CD4-positive, alpha-beta T cell (primary cell): ENCODE data around the gene SLC2A13. TPM values are rescaled to one million over a fixed set of nuclear protein-coding genes. Genes with fewer than 3 reads are reported as not detected.

Experiments
- ATAC-seq: fragments of 200-7000 bp; cut with Tn5 transposase; one replicate; pipeline ENCODE4 v1.10.0; 2022; ENCODE audit warnings: mild to moderate bottlenecking; ENCODE audit not compliant: poor library complexity
- CTCF ChIA-PET: fragments of 350-600 bp; sonication (Branson Sonifier 250); formaldehyde crosslinking; loops from one replicate; lab custom pipeline; 2021; ENCODE audit warnings: antibody characterized with exemption, inconsistent platforms; lab: Charles Lee
- POLR2A ChIA-PET: fragments of 350-600 bp; sonication (Branson Sonifier 250); formaldehyde crosslinking; loops from one replicate; lab custom pipeline; 2021; ENCODE audit warnings: antibody characterized with exemption, inconsistent platforms; lab: Charles Lee
- DNase-seq, 14 experiments: peaks; one replicate each; pipeline ENCODE4 v3.0.0-alpha.2; 2013 to 2020; ENCODE audit warnings: mixed read lengths in 2 of 14
- H3K27ac ChIP-seq, 2 donors: one replicate each; pipeline versions ENCODE4 v1.5.1 to v1.7.0; 2013; ENCODE audit warnings: low read length in 2 of 2, low read depth in 1 of 2, mild to moderate bottlenecking in 1 of 2
- H3K27me3 ChIP-seq, 2 experiments: 1 replicate in 1 of 2; 2 replicates in 1 of 2; pipeline versions ENCODE4 v1.6.1 to v1.7.0; 2013; ENCODE audit warnings: low read length in 2 of 2, control low read depth in 1 of 2, mild to moderate bottlenecking in 1 of 2, moderate library complexity in 1 of 2; ENCODE audit not compliant: insufficient read depth in 2 of 2, control insufficient read depth in 1 of 2
- H3K36me3 ChIP-seq: one replicate; pipeline ENCODE4 v1.6.1; 2013; ENCODE audit warnings: low read length, control low read depth; ENCODE audit not compliant: insufficient read depth
- H3K4me1 ChIP-seq: one replicate; pipeline ENCODE4 v1.6.1; 2013; ENCODE audit warnings: low read length, control low read depth; ENCODE audit not compliant: insufficient read depth
- H3K4me3 ChIP-seq: one replicate; pipeline ENCODE4 v1.5.1; 2013; ENCODE audit warnings: mild to moderate bottlenecking, low read length, moderate library complexity
- H3K9me3 ChIP-seq, 2 experiments: 1 replicate in 1 of 2; 2 replicates in 1 of 2; pipeline versions ENCODE4 v1.6.1 to v1.7.0; 2013; ENCODE audit warnings: low read length in 2 of 2, mild to moderate bottlenecking in 2 of 2, control low read depth in 1 of 2, moderate library complexity in 1 of 2; ENCODE audit not compliant: control insufficient read depth in 1 of 2, insufficient read depth in 1 of 2
- H3K27ac Mint-ChIP-seq: one replicate; pipeline ENCODE4 v1.8.0; 2020; ENCODE audit warnings: mixed read lengths
- H3K27me3 Mint-ChIP-seq: one replicate; pipeline ENCODE4 v1.8.0; 2021; ENCODE audit warnings: mixed read lengths
- H3K36me3 Mint-ChIP-seq: one replicate; pipeline ENCODE4 v1.8.0; 2021; ENCODE audit warnings: low read depth, mixed read lengths
- H3K4me1 Mint-ChIP-seq: one replicate; pipeline ENCODE4 v1.8.0; 2021; ENCODE audit warnings: low read depth, mixed read lengths
- H3K4me3 Mint-ChIP-seq: one replicate; pipeline ENCODE4 v1.8.0; 2020; ENCODE audit warnings: mild to moderate bottlenecking, mixed read lengths
- H3K9me3 Mint-ChIP-seq: one replicate; pipeline ENCODE4 v1.8.0; 2020; ENCODE audit warnings: mixed read lengths
- CTCF ChIP-seq: fragments of 200-600 bp; IDR thresholded peaks from one replicate; pipeline ENCODE4 v1.8.0; 2022; ENCODE audit warnings: antibody characterized with exemption, mild to moderate bottlenecking
- intact Hi-C, 2 experiments: fragments of 100-400 bp; cut with DNase I in 1 of 2; cut with micrococcal nuclease in 1 of 2; formaldehyde crosslinking; loops; one replicate each; pipeline versions ENCODE4 v1.15.1 to v1.9.0; 2023 to 2025; cut with DNase I, micrococcal nuclease
- total RNA-seq, 174 experiments: library from RNA in 2 of 174; stranded (reverse) in 2 of 174; gene quantifications; one replicate each; pipeline ENCODE4 v1.2.3 and lab custom pipeline; 2021 to 2026

SLC2A13 gene
- total RNA-seq, 2 experiments from 2014 or later = 1.6 to 1.7 TPM

GRCh38 chr12:39878753-39879152 lies 227.1 kb downstream of the SLC2A13 start:
- Mint-ChIP-seq H3K4me1 (no peaks in the 10 kb centered on the region), H3K27me3 (no peaks in the 10 kb centered on the region), H3K4me3 (no peak overlapping the region), H3K36me3 (no peaks in the 10 kb centered on the region), H3K9me3 (peaks cover 2% of the 10 kb centered on the region), H3K27ac (no peak overlapping the region)
- intact Hi-C loops = no loop called here
- Histone ChIP-seq H3K27me3 (no peaks in the 10 kb centered on the region), H3K9me3 (peaks cover 9 to 14% of the 10 kb centered on the region in 2 experiments), H3K4me3 (no peak overlapping the region), H3K4me1 (no peaks in the 10 kb centered on the region), H3K27ac (no peak overlapping the region), H3K36me3 (no peaks in the 10 kb centered on the region)
- CTCF ChIA-PET = no interaction called here
- TF ChIP-seq CTCF = no peak
- DNase-seq = no peak
- ATAC-seq = no peak
- POLR2A ChIA-PET = no interaction called here

GRCh38 chr12:39875721-39876120 lies 230.2 kb downstream of the SLC2A13 start:
- H3K36me3 Mint-ChIP-seq = no peaks in the 10 kb centered on the region
- TF ChIP-seq CTCF = no peak

GRCh38 chr12:39874785-39875184 lies 231.1 kb downstream of the SLC2A13 start:
- no peak for DNase-seq
- Histone ChIP-seq H3K9me3 (peaks cover 9 to 14% of the 10 kb centered on the region in 2 experiments), H3K4me3 (no peak overlapping the region), H3K27me3 (no peaks in the 10 kb centered on the region), H3K27ac (no peak overlapping the region), H3K4me1 (no peaks in the 10 kb centered on the region), H3K36me3 (no peaks in the 10 kb centered on the region)
- ChIA-PET POLR2A (no interaction called here), CTCF (no interaction called here)
- H3K9me3 Mint-ChIP-seq = no peaks in the 10 kb centered on the region
- no peak for TF ChIP-seq CTCF
- H3K36me3 Mint-ChIP-seq = no peaks in the 10 kb centered on the region
- no peak overlapping the region for H3K27ac Mint-ChIP-seq
- intact Hi-C loops = no loop called here
- no peaks in the 10 kb centered on the region for H3K27me3 Mint-ChIP-seq
- no peak for ATAC-seq
- no peaks in the 10 kb centered on the region for H3K4me1 Mint-ChIP-seq
- H3K4me3 Mint-ChIP-seq = no peak overlapping the region

More at GRCh38 chr12:39875721-39876120, 230.2 kb downstream of the SLC2A13 start:
- no peaks in the 10 kb centered on the region for H3K36me3 ChIP-seq
- no peaks in the 10 kb centered on the region for H3K27me3 ChIP-seq
- ATAC-seq (no peak), DNase-seq (no peak)
- H3K4me1 Mint-ChIP-seq = no peaks in the 10 kb centered on the region
- H3K4me3 Mint-ChIP-seq = no peak overlapping the region
- H3K27ac ChIP-seq = no peak overlapping the region
- H3K4me3 ChIP-seq = no peak overlapping the region
- peaks cover 2% of the 10 kb centered on the region for H3K9me3 Mint-ChIP-seq
- no peaks in the 10 kb centered on the region for H3K4me1 ChIP-seq
- no peaks in the 10 kb centered on the region for H3K27me3 Mint-ChIP-seq
- intact Hi-C loops = no loop called here
- no peak overlapping the region for H3K27ac Mint-ChIP-seq
- CTCF ChIA-PET = no interaction called here
- POLR2A ChIA-PET = no interaction called here
- H3K9me3 ChIP-seq = peaks cover 9 to 14% of the 10 kb centered on the region in 2 experiments
